Fibroblast of gingiva (primary cell): ENCODE data around the gene MYRF.
A peak's percentile ranks its signal among the peaks of the same experiment; 100 is the strongest.

Experiments used
- DNase-seq: peaks from one replicate; pipeline ENCODE4 v3.0.0-alpha.2; 2011; ENCODE audit warnings: low read depth

Gene MYRF

DNA sequence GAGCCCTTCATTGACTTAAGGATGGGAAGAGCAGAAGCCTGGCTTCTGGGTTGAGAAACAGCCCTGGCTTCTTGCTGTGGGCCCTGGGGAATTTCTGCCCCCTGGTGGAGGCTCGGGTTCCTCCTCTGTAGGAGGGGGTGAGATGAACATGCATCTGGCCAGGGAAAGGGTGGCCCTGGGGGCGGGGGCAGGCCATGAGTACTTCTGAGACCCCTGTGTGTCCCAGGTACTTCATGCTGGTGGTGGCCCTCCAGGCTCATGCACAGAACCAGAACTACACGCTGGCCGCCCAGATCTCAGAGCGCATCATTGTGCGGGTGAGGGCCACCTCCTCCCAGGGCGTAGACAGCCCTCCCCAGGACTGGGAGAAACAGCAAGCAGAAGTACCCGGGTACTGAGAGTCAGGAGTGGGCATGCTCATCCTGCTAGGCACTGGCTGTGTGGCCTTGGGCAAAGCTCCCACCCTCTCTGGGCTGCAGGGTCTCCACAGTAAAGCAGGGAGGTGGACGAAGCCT lies 24.2 kb downstream of the MYRF start:
- DNase-seq: peak; percentile 55

DNA sequence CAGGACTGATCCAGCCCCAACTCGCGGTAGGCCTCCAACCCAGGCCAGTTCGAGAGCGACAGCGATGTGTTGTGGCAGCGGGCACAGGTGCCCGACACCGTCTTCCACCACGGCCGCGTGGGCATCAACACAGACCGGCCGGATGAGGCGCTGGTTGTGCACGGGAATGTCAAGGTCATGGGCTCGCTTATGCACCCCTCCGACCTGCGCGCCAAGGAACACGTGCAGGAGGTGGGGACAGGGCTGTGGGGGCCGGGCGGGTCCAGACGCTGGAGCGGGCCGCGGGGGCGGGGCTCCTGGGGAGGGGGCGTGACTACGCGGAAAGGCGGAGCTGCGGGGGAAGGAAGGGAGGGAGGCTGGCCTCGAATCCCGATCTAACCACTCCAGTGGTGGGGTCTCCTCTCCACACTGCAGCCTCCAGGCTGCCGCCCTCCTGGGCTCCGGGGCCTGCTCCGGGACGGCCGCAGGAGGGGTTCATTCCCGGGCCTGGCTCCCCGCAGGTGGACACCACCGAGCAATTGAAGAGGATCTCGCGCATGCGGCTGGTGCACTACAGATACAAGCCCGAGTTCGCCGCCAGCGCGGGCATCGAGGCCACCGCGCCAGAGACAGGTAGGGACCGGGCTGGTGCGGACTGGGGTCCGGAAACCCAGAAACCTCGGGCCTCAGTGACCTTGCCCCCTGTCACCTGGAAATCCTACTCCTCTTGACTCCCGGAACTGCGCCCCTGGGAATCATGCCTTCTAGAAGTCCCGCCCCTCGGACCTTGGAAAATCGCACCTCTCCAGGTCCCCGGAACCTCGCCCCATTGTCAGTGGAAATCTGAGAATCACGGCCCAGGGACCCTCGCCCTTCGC lies 25.0 kb downstream of the MYRF start:
- DNase-seq: no peak

DNA sequence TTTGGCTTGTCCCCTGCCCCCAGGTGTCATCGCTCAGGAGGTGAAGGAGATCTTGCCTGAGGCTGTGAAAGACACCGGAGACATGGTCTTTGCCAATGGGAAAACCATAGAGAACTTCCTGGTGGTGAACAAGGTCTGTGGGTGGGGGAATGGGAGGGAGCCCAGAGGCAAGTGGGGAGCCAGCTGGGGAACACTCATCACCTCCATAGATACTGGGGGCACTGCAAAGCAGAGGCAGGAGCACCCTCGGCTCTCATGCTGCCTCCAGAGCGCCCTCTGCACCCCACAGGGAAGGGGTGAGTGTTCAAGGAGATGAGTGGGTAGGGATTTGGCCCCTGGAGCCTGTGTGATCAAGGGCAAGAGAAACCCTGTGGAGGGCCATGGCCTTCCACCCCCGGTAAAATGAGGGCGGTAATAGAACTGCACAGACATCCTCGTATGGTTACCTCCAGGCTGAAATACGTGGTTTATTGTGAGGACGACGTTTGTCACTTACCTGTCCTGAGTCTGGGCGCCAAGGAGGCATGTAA lies 26.0 kb downstream of the MYRF start:
- no peak for DNase-seq

DNA sequence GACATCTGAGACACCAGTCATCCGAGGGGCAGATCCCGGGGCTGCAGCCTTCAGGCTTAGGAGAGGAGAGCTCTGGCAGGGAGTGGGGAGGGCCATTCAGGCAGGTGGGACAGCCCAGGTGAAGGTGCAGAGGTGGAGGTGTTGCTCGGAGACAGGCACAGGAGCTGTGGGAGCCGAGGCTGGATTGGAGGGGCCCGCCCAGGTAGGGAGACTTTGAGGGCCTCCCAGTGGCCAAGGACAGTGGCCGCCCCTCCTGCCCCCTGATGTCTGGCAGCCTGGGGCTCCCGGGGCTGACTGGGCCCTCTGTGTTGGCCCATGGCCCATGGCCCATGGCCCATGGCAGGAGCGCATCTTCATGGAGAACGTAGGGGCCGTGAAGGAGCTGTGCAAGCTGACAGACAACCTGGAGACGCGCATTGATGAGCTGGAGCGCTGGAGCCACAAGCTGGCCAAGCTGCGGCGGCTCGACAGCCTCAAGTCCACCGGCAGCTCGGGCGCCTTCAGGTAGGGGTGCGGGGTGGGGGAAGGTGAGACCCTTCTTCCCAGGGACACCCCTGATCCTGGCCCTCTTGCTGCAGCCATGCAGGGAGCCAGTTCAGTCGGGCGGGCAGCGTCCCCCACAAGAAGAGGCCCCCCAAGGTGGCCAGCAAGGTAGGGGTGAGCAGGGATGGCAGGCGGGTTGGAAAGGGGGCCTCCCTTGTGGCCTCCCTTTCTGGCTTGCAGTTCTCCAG lies 26.6 kb downstream of the MYRF start:
- DNase-seq: no peak

DNA sequence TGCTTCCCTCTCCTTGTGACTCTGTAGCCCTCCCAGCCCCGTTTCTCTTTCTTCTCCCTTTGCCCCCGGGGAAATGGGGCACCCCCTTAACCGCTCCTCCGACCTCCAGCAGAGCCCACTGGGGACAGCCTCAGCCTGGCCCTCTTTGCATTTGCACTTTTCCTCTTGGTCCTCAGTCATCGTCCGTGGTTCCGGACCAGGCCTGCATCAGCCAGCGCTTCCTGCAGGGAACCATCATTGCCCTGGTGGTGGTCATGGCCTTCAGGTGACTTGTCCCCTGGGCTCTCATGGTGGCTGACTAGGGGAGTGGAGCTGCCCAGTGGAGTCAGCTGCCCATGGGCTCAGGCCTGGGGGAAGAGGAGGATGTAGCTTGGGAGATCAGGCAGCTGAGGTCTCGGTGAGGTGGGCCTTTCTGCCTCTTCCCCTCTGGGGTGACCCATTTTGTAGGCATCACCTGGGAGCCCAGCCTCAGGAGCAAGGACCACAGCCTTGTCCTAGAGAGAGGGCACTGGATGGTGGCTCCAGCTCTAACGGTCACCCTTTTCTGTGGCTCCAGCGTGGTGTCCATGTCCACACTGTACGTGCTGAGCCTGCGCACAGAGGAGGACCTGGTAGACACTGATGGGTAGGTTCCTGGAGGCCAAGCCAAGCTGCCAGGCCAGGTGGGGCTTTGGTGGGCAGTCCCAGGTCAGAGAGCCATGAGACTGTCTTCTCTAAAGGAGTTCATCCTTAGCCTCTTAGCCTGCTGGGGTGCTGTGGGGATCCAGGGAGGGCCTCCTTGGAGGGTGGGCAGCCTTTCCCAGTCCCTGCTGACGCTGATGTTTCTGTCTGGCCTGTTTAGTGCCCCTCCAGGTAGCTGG lies 27.5 kb downstream of the MYRF start:
- no peak for DNase-seq

DNA sequence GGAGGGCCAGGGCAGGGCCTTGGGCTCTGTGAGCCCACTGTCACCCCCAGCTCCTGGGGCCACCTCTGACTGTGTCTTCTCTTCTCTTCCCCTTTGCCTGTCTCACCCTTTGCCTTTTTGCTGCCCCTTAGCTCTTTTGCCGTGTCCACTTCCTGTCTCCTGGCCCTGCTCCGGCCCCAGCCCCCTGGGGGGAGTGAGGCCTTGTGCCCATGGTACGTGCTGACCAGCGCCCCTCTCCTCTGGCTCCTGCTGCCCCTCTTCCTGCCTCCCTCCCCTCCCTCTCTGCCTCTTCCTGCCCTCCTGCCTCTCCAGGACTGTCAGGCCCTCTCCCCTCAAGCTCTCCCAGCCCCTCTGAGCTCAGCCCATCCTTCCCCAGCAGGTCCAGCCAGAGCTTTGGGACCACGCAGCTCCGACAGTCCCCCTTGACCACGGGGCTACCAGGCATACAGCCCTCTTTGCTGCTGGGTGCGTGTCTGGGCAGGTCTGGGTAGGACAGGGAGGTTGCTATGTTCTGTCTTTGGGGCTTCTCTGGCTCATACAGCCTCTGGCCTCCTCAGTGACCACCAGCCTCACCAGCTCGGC lies 28.2 kb downstream of the MYRF start:
- DNase-seq: no peak

DNA sequence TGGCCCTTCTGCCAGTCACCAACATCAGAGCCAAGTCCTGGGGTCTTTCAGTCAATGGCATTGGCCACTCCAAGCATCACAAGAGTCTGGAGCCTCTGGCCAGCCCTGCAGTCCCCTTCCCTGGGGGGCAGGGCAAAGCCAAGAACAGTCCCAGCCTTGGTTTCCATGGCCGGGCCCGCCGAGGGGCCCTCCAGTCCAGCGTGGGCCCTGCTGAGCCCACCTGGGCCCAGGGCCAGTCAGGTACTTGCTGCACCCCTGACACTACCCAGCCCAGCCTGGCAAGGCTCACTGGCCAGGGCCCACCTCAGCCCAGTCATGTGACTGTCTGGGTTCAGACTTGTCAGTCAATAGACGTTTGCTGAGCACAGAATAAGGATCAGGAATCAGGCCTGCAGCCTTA lies 29.1 kb downstream of the MYRF start:
- DNase-seq: no peak

DNA sequence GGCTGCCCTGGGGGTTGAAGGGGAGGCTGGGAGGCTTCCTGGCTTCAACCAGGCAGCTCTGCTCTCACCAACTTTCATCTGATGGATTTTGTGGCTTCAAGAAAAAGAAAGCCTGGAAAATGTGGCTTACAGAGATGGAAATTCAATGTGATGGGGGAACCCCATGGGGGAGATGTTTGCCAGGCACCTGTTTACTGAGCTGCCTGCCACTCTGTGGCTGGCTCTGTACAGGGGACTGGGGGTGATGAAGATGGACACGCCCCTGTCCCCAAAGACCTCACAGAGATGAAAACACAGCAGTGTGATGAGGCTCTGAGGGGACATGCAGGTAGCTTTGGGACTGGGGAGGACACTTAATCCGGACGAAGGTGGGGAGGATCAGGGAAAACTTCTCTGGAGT lies 29.9 kb downstream of the MYRF start:
- no peak for DNase-seq

DNA sequence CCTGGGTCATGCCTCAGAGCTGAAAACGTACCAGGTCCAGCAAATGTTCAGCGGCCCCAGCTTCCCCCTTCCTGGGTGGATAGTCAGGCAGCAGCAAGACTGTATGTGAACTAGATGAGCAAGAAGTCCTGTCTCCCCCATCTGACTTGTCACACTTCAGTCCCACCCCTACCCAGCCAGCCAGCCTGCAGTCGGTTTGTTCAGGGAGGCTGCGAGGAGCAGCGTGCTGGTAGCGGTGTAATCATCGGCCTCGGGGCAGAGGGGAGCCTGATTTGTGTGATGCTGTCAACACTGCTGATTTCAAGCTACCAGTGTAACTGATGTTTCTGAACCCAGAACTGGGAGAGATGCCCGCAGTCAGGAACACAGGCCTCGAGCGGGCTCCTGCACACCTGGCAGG lies 30.4 kb downstream of the MYRF start:
- no peak for DNase-seq

DNA sequence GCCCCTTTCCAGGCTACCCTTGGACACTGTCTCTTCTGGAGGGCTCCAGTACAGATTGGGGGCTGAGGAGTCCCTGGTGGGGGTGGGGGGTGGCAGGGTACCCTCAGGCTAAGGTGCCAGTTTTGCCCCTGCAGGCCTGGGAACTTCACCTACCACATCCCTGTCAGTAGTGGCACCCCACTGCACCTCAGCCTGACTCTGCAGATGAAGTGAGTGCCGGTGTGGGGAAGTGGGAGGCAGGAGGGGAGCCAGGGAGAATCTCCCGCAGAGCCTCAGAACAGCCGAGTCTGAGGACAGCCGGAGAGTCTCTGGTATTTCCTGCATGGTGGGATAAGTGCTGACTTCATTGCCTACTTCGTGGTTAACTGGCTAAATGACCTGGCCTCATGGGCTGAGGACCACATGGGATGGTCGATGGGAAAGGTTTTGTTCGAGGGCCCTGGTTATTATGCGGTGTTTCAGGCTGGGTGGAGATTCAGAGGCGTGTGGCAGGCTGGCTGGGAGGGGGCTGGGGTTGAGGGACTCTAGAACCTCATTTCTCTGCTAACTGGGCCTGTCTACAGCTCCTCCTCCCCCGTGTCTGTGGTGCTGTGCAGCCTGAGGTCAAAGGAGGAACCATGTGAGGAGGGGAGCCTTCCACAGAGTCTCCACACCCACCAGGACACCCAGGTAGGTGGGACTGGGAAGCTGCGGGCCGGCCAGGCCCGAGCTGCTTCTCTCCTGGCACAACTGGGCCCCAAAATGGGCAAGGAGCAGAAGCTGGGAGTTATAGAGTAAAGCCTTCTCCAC lies 31.5 kb downstream of the MYRF start:
- no peak for DNase-seq

DNA sequence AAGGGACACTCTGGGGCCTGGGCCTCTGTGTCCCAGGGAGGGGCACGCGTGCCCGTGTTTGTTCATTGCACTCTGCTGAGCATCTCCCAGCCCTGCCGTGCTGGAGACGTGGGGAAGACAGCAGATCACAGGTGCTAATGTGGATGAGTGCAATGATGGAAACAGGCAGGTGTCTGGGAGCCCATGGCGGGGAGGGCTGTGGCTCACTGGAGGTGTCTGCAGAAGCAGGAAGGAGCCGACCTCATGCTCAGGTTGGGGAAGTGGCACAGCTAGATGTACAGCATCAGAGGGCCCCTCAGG lies 32.0 kb downstream of the MYRF start:
- DNase-seq: no peak

DNA sequence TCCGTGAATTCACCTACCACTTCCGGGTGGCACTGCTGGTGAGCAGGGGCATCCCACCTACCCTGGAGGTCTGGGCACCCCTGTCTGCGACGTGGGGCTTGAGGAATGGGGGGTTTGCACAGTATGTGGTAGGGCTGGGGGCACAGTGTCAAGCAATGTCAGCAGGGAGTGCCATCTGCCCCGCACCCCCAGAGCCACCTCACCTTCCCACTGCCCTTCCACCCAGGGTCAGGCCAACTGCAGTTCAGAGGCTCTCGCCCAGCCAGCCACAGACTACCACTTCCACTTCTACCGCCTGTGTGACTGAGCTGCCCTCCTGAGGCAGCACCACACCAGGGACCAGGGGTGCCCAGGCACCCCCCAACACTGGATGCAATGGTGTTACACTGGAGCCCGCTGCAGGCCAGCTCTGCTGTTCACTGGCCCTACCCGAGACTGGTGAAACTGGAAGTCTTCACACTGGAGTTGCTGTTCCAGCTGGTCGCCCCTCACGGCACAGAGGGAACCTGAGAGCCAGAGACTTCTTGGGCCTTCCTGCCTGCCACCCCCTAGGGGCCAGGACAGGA lies 33.5 kb downstream of the MYRF start:
- DNase-seq: no peak

DNA sequence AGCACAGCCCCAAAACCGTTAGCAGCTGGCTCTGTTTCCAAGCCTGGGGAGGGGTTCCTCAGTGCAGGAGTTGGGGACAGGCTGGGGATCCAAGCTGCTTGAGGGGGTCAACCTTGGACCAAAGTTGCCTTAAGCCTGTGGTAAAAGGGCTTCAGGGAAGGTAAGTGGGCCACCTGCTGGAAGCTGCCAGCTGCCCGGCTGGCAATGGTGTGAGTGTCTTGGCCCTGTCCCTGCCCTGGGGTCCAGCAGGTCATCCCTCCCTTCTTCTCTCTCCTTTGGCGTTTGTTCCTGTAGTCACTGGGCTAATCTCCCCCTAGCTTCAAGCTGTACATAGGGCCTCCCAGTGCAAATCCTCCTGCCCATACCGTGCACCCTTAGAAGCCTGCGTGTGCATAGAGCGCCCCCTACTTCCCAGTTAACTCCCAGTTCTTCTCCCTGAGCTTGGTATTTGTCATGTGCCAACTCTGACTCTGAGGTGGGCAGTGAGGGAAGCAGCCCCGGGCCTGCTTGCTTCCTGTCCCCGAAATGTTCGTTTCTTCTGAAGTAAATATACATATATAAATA lies 35.6 kb downstream of the MYRF start:
- no peak for DNase-seq

DNA sequence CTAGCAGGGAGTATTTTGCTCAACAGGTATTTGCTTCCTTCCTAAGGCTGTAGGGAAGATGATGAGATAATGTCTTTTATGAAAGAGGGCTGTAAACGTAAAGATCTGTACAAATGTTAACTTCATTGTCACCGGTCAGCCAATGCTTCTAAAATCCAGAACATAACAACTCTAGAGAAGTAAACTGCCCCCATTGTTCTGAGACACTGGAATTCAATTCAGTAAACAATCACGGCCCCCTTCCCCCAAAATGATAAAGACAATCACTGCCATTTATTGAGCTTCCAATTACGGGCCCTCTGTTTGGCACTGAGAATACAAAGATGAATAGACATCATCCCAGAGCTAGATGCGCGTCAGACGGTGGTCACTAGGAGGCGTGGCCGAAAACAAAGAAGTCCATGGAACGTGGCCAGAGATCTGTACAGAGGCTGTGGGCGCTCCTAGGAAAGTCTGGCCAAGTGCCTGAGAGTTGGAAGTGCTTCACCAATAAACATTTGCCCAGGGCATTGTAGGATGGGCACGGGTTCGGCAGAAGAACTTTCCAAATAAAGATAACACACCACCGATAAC lies 39.4 kb downstream of the MYRF start:
- peak; percentile 85 for DNase-seq

DNA sequence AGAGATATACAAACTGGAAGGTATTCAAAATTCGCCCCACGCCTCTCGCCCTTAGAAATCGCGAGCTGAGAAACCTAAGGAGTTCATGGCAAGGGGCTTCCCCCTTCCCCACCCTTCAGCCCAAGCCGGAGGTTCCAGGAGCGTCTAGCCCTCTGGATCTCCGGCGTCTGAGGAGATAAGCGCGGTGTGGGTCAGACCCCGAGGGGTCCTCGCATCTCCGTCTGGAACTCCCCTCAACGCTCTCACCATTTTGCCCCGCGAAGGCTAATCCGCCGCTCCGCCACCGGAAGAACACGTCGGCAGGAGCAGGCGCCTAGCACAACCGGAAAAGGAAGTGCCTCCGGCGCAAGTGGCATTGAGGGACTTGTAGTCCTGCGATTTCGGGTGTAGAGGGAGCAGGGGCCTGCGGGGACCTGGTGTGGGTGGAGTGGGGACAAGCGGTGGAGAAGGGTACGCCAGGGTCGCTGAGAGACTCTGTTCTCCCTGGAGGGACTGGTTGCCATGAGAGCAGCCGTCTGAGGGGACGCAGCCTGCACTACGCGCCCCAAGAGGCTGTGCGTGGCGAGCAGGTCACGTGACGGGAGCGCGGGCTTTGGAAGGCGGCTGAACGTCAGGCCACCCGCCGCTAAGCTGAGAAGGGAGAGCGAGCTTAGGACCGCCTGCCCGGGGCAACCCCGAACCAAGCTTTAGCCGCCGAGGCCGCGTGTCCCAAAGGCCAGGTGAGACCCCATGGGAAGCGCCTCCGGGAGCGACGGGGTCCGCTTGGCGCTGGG lies 40.1 kb downstream of the MYRF start, which contains the start of the genes FEN1 and TMEM258:
FEN1 (plus strand) TSS at position 602 of the 773 bp plus-strand sequence. CDS start 2,451 bp downstream, outside the sequence.
TMEM258 (minus strand) TSS at position 290 of the 773 bp plus-strand sequence; CDS start at position 249, 41 bp downstream.
- DNase-seq: peak; percentile 92

DNA sequence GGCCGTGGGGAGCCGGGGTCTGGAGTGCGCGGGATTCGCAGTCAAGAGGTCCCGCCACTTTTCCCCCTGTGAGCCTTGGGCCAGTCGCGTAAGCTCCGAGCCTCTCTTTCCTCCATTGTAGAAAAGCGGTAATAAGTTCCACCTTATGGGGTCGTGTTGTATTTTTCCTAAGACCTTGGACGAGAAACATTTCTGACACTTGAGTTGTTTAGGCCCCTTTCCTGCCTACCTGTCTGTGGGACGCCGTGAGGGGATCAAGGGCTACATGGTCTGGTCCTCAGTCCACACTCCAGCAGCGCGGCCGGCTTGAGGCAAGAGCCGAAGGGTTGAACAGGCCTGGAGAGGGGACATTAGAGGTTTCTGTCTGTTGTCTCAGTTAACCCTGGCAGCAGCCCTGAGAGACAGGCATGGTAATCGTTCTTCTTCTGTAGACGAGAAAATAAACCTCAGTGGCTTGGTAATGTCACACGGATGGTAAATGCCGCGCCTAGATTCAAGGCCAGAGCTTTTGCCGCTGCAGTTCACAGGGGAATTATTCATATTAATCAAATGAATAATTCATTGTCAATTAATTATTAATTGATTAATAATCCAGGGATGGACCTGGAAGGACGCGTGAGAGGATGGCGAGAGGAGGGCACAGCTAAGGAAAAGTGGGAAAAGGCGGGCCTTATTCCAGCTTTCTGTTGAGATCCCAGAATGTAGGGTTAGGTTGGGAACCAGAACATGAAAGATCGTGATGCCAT lies 40.8 kb downstream of the MYRF start:
- no peak for DNase-seq

DNA sequence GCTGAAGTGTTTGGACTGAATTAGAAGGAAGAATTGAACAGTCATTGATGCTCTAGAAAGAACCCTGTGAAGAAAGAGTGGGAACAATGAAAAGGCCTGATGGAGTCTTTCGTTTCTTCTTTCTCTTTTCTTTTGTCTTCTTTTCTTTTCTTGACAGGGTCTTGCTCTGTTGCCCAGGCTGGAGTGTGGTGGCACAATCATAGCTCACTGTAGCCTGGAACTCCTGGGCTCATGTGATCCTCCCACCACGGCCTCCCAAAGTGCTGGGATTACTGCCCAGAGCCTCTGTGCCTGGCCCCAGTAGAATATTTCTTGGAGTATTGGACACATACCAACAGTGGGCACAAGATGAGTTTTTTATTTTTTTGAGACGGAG lies 41.4 kb downstream of the MYRF start:
- DNase-seq: no peak

DNA sequence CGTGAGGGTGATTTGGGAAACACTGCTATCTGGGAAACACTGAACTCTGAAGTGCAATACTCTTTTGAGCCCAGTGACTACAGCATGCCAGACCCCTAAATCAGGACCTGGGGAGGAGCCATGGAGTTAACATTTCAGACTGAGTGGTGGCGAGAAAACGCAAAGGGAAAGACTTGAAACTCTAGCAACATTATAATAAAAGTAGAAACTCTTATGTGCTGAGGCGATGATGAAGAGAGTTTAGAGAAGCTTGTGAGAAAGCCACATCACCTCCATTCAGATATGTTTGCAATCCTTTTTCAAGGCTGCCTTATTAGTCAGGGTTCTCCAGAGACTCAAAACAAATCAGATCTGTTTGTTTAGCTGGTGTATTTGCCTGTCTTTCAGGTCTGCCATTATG lies 42.1 kb downstream of the MYRF start:
- no peak for DNase-seq
